DOHH2 (cell line): ENCODE data around the gene NEK8.

Experiments
- H3F3A ChIP-seq: fragments of 200-600 bp; sonication (generic), shearing (Covaris generic); 2 replicates; pipeline ENCODE4 v1.6.0; 2016; ENCODE audit warnings: antibody characterized with exemption, mild to moderate bottlenecking; ENCODE audit not compliant: control insufficient read depth, insufficient read depth
- H3K27ac ChIP-seq: fragments of 200-600 bp; sonication (generic); 2 replicates; pipeline ENCODE4 v1.5.1; 2014; ENCODE audit warnings: low read depth, mild to moderate bottlenecking, low read length, moderate library complexity
- H3K27me3 ChIP-seq: fragments of 200-600 bp; sonication (generic); 2 replicates; pipeline ENCODE4 v1.6.1; 2014; ENCODE audit warnings: mild to moderate bottlenecking, low read length, mixed read lengths; ENCODE audit not compliant: control insufficient read depth
- H3K36me3 ChIP-seq: fragments of 200-600 bp; sonication (generic); 2 replicates; pipeline ENCODE4 v1.6.1; 2014; ENCODE audit warnings: mild to moderate bottlenecking, low read length, moderate library complexity, mixed read lengths; ENCODE audit not compliant: control insufficient read depth
- H3K4me1 ChIP-seq: fragments of 200-600 bp; sonication (generic); 2 replicates; pipeline ENCODE4 v1.6.1; 2014; ENCODE audit warnings: mild to moderate bottlenecking, low read length, mixed read lengths; ENCODE audit not compliant: control insufficient read depth
- H3K4me2 ChIP-seq: fragments of 200-600 bp; sonication (generic); 2 replicates; pipeline ENCODE4 v1.6.0; 2014; ENCODE audit warnings: mild to moderate bottlenecking, low read length, moderate library complexity
- H3K4me3 ChIP-seq: fragments of 200-600 bp; sonication (generic); 2 replicates; pipeline ENCODE4 v1.5.1; 2014; ENCODE audit warnings: mild to moderate bottlenecking, low read length, mixed read lengths
- H3K79me2 ChIP-seq: fragments of 200-600 bp; sonication (generic); 2 replicates; pipeline ENCODE4 v1.6.1; 2014; ENCODE audit warnings: mild to moderate bottlenecking, low read length, mixed read lengths; ENCODE audit not compliant: control insufficient read depth
- H3K9me2 ChIP-seq: fragments of 200-600 bp; sonication (generic); replicated peaks from 2 replicates; pipeline ENCODE4 v1.6.1; 2014; ENCODE audit warnings: mild to moderate bottlenecking, low read length, mixed read lengths; ENCODE audit not compliant: control insufficient read depth
- H3K9me3 ChIP-seq: fragments of 200-600 bp; sonication (generic); 2 replicates; pipeline ENCODE4 v1.6.1; 2014; ENCODE audit warnings: antibody characterized with exemption, low read length, mixed read lengths; ENCODE audit not compliant: control insufficient read depth, insufficient read depth
- H4K20me1 ChIP-seq: fragments of 200-600 bp; sonication (generic); 2 replicates; pipeline ENCODE4 v1.6.0; 2014; ENCODE audit warnings: low read depth, mild to moderate bottlenecking, antibody characterized with exemption, low read length, moderate library complexity; ENCODE audit not compliant: control insufficient read depth, insufficient read depth
- CTCF ChIP-seq: fragments of 200-600 bp; sonication (generic); IDR thresholded peaks from one replicate; pipeline ENCODE4 v1.5.1; 2014; ENCODE audit warnings: antibody characterized with exemption, mild to moderate bottlenecking, low read depth, low read length; ENCODE audit not compliant: poor library complexity, severe bottlenecking
- EZH2phosphoT487 ChIP-seq: fragments of 200-600 bp; sonication (generic); IDR thresholded peaks from 2 replicates; pipeline ENCODE4 v1.6.1; 2017; ENCODE audit warnings: borderline replicate concordance, mild to moderate bottlenecking, antibody characterized with exemption, low read length, moderate library complexity, mixed read lengths

NEK8 gene

DNA sequence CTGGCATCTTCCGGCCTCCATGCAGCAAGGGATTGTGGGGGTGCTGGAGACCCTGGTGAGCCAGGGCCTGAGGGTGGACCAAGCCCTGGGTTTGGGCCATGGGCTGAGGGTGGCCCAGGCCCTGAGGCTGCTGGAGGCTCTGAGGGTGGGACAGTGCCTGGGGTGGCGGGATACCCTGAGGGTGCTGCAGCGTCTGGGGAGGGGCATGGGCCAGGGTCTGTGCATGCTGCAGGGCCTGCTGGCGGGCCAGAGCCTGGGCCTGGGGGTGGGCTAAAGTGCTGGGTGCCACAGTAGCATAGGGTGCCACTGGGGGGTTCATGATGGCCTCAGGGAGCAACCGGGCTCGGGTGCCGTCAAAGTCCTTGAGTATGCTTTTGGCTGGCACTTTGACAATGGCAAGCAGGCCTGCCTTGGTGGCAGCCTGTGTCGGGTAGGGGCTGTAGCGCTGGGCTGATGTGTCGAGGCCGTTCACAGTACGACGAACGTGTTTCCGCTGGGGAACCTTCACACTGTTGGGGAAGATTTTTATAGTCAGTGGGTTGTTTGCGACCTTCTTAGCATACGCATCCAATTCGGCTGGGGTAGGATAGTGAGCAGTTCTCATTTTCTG is 30.8 kb downstream of the NEK8 start:
- H3K27me3 ChIP-seq: no peaks in the 10 kb centered on the region
- H4K20me1 ChIP-seq: 0 out of 2 replicates have a peak, but pooled peaks cover 2% of the 10 kb centered on the region
- H3K4me3 ChIP-seq: no peak overlapping the region
- no peaks in the 10 kb centered on the region for H3K79me2 ChIP-seq
- H3K36me3 ChIP-seq: peaks cover 34% of the 10 kb centered on the region
- no peak overlapping the region for H3K27ac ChIP-seq
- H3K4me2 ChIP-seq: no peak overlapping the region
- no peak for TF ChIP-seq EZH2phosphoT487
- no peak for TF ChIP-seq CTCF
- H3K4me1 ChIP-seq: peaks cover 9% of the 10 kb centered on the region
- no peaks in the 10 kb centered on the region for H3K9me3 ChIP-seq
- H3F3A ChIP-seq: no peaks in the 10 kb centered on the region; the same call in 1 of the 2 replicates
- H3K9me2 ChIP-seq: no peaks in the 10 kb centered on the region

GRCh38 chr17:28760601-28761562 is 32.3 kb downstream of the NEK8 start:
- H3F3A ChIP-seq: no peaks in the 10 kb centered on the region; the same call in 1 of the 2 replicates
- no peak for TF ChIP-seq EZH2phosphoT487
- no peak for TF ChIP-seq CTCF
- no peak overlapping the region for H3K4me3 ChIP-seq
- peaks cover 9% of the 10 kb centered on the region for H3K4me1 ChIP-seq
- H4K20me1 ChIP-seq: 0 out of 2 replicates have a peak, but pooled peaks cover 2% of the 10 kb centered on the region
- H3K4me2 ChIP-seq: no peak overlapping the region
- peaks cover 34% of the 10 kb centered on the region for H3K36me3 ChIP-seq
- H3K79me2 ChIP-seq: no peaks in the 10 kb centered on the region
- no peaks in the 10 kb centered on the region for H3K27me3 ChIP-seq
- H3K9me3 ChIP-seq: no peaks in the 10 kb centered on the region
- H3K27ac ChIP-seq: no peak overlapping the region
- H3K9me2 ChIP-seq: no peaks in the 10 kb centered on the region

DNA sequence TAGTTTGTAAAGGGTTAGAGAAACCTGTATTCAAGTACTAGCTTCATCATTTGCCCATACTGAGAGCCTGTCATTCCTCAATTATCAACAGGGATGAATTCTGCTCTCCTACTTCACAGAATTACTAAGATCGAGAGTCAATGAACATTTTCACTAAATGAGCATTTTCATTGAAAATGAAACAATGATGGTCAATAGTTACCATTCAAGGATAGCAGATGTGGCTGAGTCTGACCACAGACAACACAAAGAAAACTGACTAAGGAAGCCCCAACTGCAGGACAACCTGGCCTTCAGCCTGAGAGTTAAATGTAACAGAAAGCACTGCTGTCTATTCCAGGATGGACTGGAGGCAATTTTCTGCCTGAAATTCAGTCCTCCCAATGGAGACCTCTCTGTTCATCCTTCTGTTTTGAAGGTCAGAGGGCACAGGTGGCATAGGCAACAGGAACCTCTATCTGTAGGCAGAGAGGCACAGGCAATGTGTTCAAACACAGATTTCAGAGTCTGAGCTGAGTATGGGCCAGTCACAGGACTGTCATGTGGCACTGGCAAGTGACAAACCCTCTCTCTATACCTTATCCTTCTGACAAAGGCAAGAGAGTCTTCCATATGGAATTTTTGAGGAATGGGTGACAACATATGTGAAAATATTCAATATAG is 34.7 kb downstream of the NEK8 start:
- Histone ChIP-seq H3K36me3 (peaks cover 39% of the 10 kb centered on the region), H3K4me2 (no peak overlapping the region), H3K4me1 (peaks cover 9% of the 10 kb centered on the region), H3K9me3 (no peaks in the 10 kb centered on the region), H3K4me3 (no peak overlapping the region), H3K27me3 (no peaks in the 10 kb centered on the region), H3K9me2 (no peaks in the 10 kb centered on the region), H3K79me2 (no peaks in the 10 kb centered on the region), H4K20me1 (no peaks in the 10 kb centered on the region), H3F3A (no peaks in the 10 kb centered on the region), H3K27ac (no peak overlapping the region)
- TF ChIP-seq CTCF (no peak), EZH2phosphoT487 (no peak)
